K562 (cell line): Measurements from ENCODE around the gene PCBD1. TPM values are rescaled to one million over a fixed set of nuclear protein-coding genes. Genes with fewer than 3 reads are reported as not detected.

ENCODE experiments used
- CBFA2T2 ChIP-seq: fragments of 450-650 bp; conservative IDR thresholded peaks from 2 replicates; pipeline ENCODE4 v1.6.1; 2017; ENCODE audit warnings: mild to moderate bottlenecking
- CBX2 ChIP-seq: fragments of 200-600 bp; sonication (generic); IDR thresholded peaks from one replicate; pipeline ENCODE4 v1.6.1; 2012; ENCODE audit warnings: mild to moderate bottlenecking, low read length, inconsistent platforms; ENCODE audit not compliant: insufficient read depth, poor library complexity, severe bottlenecking
- DIDO1 ChIP-seq: fragments of 450-650 bp; IDR thresholded peaks from 2 replicates; pipeline ENCODE4 v1.6.1; 2016; ENCODE audit warnings: low read depth, missing biosample characterization, missing genetic modification characterization
- HOMEZ ChIP-seq: fragments of 250-450 bp; sonication (Bioruptor Pico); IDR thresholded peaks from 2 replicates; pipeline ENCODE4 v1.4.0; 2020; ENCODE audit warnings: mild to moderate bottlenecking, moderate library complexity
- JUNB ChIP-seq: fragments of 450-650 bp; formaldehyde crosslinking; conservative IDR thresholded peaks from 2 replicates; pipeline ENCODE4 v1.4.0; 2020; ENCODE audit warnings: mild to moderate bottlenecking
- PML ChIP-seq: IDR thresholded peaks from 2 replicates; pipeline ENCODE4 v1.6.1; 2012; ENCODE audit warnings: low read length, inconsistent platforms
- PPARD ChIP-seq: fragments of 250-450 bp; sonication (Bioruptor Pico); IDR thresholded peaks from 2 replicates; pipeline ENCODE4 v1.8.0; 2022; ENCODE audit warnings: inconsistent platforms, mild to moderate bottlenecking, moderate library complexity
- PREB ChIP-seq: sonication (generic); formaldehyde crosslinking; IDR thresholded peaks from 2 replicates; pipeline ENCODE4 v1.8.1; 2023; ENCODE audit warnings: mild to moderate bottlenecking, missing genetic modification reagents
- SAP30 ChIP-seq: fragments of 200-600 bp; sonication (generic); IDR thresholded peaks from 2 replicates; pipeline ENCODE4 v1.6.1; 2012; ENCODE audit warnings: borderline replicate concordance, low read depth, mild to moderate bottlenecking, moderate library complexity, low read length, control low read depth, inconsistent platforms; ENCODE audit not compliant: insufficient read depth, poor library complexity, severe bottlenecking
- SIRT6 ChIP-seq: IDR thresholded peaks from one replicate; pipeline ENCODE4 v1.6.1; 2012; ENCODE audit warnings: low read depth, mild to moderate bottlenecking, control low read depth, inconsistent platforms, low read length, moderate library complexity
- VEZF1 ChIP-seq: fragments of 200-800 bp; sonication (Bioruptor generic); IDR thresholded peaks from 2 replicates; pipeline ENCODE4 v1.6.1; 2017; ENCODE audit warnings: missing genetic modification characterization, missing compliant biosample characterization
- ZBTB34 ChIP-seq: fragments of 250-450 bp; sonication (Bioruptor Pico); IDR thresholded peaks from 2 replicates; pipeline ENCODE4 v1.8.0; 2021; ENCODE audit warnings: mild to moderate bottlenecking, moderate library complexity
- ZNF253 ChIP-seq: fragments of 250-450 bp; sonication (Bioruptor Pico); conservative IDR thresholded peaks from 2 replicates; pipeline ENCODE4 v1.6.1; 2021; ENCODE audit warnings: mild to moderate bottlenecking
- ZNF639 ChIP-seq, 2 experiments: fragments of 200-800 bp in 1 of 2; sonication (Bioruptor generic) in 1 of 2; sonication (generic) in 1 of 2; formaldehyde crosslinking in 1 of 2; IDR thresholded peaks in 1 of 2; conservative IDR thresholded peaks in 1 of 2; 2 replicates each; pipeline versions ENCODE4 v1.5.0 to v1.6.1; 2016 to 2020; ENCODE audit warnings: missing compliant biosample characterization in 1 of 2, missing genetic modification characterization in 1 of 2, missing genetic modification reagents in 1 of 2
- polyA plus RNA-seq, 8 experiments: library from polyadenylated mRNA; depleted of rRNA in 4 of 8; stranded (reverse) in 5 of 8; unstranded in 3 of 8; fragments of >200 nt; fragmentation: Nextera tagmentation in 2 of 8; fragmentation: Illumina TruSeq in 1 of 8; extraction: Ambion mirVana in 2 of 8; extraction: Trizol in 1 of 8; gene quantifications; 2 replicates each; pipeline versions ENCODE4 v1.2.1 to v1.2.3, GENCODE V29; 2011 to 2014; ENCODE audit warnings: inconsistent platforms in 1 of 8, missing spikeins in 1 of 8
- total RNA-seq, 7 experiments: library from RNA; depleted of rRNA in 6 of 7; stranded (reverse); fragments of >200 nt in 6 of 7; fragmentation: Illumina TruSeq in 2 of 7; extraction: Trizol in 2 of 7; gene quantifications; 2 replicates each; pipeline versions ENCODE4 v1.2.1 to v1.2.3, GENCODE V29; 2011 to 2021; ENCODE audit warnings: low replicate concordance in 1 of 7

The PCBD1 gene
- total and polyA plus RNA-seq, 9 of the 15 experiments (the other 6 are each of a cell fraction or from before 2014, with no cell fraction given) = 14.6 to 109 (median 57.0) TPM

GRCh38 chr10:70887804-70888800 lies at the start of gene PCBD1 (continued):
- no peak for TF ChIP-seq ZBTB34
- no peak for TF ChIP-seq DIDO1
- no peak; the same call in 1 of the 2 replicates for TF ChIP-seq PML
- no peak for TF ChIP-seq PREB (CRISPR knock-in tag)
- TF ChIP-seq JUNB (CRISPR knock-in tag) = no peak
- TF ChIP-seq SAP30 = no peak
- no peak for TF ChIP-seq HOMEZ (CRISPR knock-in tag)
- TF ChIP-seq VEZF1 = peak; percentile 86
- no peak for TF ChIP-seq ZNF253 (CRISPR knock-in tag)
- no peak for TF ChIP-seq CBFA2T2
- TF ChIP-seq PPARD = no peak
- TF ChIP-seq SIRT6 = no peak
- no peak for TF ChIP-seq CBX2
- TF ChIP-seq ZNF639 (CRISPR knock-in tag; conservative IDR thresholded peaks at IDR 0.05 in 1 of 2, IDR thresholded peaks at IDR 0.05 in 1 of 2) = no peak
